Hematopoietic multipotent progenitor cell treated with erythropoietin and hydrocortisone succinate and interleukin-3 and kit ligand, for 6 days (in vitro differentiated cells): ENCODE measurements around the gene FMO1.
"Not testable (repeated sequence)": the region's sequence is repeated elsewhere in the genome, so short reads cannot be mapped to it uniquely, and the experiment has no call there.

Experiments used
- DNase-seq: peaks from one replicate; pipeline ENCODE4 v3.0.0-alpha.2; 2015

The FMO1 gene, protein sequence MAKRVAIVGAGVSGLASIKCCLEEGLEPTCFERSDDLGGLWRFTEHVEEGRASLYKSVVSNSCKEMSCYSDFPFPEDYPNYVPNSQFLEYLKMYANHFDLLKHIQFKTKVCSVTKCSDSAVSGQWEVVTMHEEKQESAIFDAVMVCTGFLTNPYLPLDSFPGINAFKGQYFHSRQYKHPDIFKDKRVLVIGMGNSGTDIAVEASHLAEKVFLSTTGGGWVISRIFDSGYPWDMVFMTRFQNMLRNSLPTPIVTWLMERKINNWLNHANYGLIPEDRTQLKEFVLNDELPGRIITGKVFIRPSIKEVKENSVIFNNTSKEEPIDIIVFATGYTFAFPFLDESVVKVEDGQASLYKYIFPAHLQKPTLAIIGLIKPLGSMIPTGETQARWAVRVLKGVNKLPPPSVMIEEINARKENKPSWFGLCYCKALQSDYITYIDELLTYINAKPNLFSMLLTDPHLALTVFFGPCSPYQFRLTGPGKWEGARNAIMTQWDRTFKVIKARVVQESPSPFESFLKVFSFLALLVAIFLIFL

DNA sequence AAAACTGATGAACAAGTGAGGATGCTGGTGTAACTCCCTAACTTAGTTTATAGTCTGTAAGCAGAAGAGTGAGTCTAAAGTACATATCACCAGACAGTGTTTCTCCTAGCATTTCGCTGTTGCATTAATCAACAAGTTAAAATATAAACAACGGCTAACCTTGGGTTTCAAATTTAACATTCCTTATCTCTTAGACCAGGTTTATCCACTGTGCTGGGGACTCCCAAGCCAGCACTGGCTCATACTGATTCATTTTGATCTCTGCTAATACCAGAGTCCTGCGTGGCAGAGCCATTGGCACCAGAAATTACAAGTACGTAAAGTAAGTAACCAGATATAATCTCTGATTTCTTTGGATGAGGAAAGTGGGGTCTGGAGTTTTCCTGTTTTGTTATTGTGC, at the start of gene FMO1:
Gene FMO1, plus strand, starts transcription at position 193 of the 400 bp plus-strand sequence. CDS start 9,594 bp downstream, outside the sequence.
- no peak for DNase-seq

DNA sequence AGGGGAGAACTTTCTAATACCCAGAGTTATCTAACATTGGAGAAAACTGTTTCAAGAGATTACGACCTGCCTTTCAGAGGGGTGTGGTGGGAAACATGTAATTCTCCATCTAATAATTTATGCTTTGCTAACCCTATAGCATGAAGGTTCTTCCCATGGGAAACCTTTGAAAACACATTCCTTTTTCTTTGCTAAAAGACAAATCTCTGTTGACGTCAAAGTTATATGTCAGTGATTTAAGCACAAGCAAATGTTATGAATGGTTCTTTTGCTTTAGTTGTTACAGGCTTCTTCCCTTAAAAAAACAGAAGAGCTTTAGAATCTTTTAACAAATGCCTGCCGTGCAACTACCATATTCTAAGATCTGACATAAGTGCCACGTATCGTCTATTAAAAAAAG, 44.0 kb upstream of the FMO1 start:
- DNase-seq: no peak

DNA sequence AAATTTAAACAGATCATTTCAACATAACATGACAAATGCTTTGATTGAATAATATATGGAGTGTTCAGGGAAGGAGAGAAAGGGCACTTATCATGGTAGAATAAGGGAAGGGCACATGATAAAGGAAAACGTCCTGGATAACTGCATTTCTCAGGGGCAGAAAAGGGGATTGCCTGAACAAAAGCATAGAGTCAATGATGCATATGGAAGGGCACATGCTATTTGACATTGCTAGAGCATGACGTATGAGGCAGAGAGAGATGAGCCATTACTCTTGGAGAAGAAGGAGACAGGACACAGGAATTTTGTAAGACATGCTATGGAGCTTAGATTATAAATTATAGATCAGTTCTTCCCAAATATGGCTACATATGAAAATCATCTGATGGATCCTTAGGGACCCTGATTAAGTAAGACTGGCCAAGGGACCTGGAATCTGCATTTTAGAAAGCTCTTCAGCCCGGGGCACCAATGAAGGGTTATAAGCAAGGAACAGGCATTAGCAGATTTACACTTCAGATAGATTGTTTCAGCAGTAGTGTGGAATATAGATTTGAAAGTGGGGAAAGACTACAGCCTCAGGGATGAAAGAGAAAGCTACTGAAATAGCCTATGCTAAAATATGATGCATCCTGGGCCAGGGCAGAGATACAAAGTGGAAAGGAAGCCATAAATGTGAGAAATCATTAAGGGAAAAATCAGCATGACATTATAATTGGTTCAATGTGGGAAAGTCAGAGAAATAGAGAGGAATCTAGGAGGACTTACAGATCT, 41.9 kb upstream of the FMO1 start:
- no peak for DNase-seq

DNA sequence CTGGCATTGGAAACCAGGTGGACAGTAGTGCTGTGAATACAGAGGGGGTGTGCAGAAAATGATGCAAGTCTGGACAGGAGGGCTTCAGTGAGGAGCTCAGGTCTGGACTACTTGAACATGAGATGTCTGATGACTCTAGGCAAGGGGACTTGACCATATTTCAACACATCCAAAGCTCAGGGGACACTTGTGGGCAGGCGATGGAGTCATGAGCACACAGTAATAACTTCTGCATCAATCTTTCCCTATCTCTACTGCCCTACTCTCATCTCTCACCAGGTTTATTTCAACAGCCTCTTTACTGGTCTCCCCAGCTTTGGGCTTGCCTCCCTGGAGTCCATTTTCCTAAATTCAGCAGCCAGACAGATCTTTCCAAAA, 41.3 kb upstream of the FMO1 start:
- DNase-seq: no peak

DNA sequence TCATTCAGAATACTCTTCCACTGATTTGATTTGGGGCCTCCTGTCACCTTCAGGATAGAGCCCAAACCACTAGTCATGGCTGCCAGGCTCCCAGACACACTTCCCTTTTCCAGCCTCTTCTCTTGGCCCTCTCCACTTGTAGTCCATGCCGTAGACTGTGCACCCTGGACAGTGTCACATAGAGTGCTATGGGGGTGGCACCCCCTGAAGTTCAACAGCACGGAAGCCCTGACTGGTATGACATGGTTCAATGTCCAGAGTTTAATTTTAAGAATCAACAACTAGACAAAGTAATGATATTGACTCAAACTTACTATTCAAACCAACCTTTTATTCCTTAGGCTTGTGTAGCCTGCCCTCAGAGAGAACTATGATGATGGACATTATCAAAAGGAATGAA, 40.9 kb upstream of the FMO1 start:
- DNase-seq: no peak

DNA sequence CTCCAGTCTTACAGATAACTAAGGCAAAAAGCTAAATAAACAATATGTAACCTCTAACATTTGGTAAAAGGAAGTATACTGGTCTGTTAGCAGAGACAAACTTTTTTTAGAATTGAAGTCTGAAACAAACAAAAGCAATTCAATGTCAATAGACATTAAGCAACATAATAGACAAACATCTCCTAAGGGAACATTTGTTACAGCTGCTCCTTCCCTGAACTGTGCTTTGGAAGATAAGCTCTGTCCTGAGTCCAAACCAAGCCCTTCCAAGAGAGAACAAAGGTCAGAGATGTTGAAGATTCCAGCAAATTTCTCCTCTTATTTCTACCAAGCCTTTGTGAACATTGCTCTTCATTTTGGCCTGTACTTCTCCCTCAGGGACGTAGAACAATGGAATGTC, 37.9 kb upstream of the FMO1 start:
- DNase-seq: no peak

DNA sequence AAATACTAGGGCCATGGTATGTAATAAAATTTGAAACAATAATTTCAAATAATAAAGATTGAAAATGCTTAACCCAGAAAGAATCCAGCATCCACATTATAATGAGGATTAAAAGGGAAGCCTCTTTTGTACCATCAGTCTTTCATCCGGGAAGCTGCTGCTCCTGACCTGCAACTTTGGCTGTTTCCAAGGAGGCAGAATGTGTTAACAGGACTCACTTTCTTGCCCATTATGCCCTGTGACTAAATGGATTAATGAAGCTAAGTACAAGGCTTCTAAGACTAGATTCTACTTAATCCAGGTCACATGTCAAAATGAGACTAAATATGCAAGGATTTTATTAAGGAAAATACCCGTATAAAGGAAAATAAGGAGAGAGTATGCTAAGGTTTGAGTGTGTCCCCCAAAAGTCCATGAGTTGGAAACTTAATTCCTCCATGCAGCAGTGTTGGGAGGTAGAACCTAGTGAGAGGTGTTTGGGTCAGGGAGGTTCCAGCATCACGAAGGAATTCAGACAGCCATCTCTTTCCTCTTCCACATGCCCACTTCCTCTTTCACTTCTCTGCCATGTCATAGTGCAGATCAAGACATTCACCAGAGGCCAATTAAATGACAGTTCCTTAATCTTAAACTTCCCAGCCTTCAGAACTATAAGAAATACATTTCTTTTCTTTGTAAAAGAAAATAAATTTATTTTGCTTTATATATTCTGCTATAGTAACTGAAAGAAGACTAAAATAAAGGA, 35.5 kb upstream of the FMO1 start:
- DNase-seq: peak; percentile 11

DNA sequence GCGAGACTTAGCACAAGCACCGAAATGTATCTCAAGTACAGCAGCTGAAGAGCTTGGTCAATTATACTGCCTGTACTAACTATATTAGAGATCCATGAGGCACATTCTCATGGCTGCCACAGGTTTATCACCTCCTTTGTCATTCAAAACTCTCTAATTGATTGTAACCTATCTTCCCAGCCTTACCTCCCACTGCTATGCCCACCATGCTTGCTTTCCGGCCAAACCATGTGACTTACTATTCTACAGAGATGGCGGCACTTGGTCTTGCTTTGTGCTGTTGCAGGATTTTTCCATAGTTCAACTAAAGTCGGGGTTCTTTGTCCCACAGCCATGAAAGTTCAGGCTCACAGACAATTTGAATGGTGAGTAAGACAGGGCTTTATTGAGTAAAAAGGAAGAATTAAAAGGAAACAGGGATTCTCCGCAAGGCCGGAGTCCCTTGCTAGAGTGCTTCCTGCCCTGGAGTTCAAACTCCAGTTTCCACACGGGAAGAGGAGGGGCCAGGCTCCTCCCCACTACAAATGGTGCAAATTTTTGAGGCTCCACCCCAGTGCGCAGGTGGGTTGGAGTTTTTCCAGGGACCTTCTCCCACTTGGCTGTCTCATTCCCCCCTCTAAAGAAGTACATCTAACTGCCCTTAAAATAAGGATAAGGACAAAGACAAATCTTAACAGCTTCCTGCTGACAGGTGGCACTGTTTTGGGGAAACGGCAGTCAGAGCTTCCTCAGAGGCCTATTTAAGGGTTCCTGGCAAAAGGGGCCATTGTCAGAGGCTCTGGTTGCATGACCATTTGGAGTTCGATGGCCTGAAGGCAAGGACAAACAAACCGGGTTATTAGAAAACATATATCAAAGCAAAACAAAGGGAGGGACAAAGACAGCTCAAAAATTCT, 34.5 kb upstream of the FMO1 start:
- no peak for DNase-seq

DNA sequence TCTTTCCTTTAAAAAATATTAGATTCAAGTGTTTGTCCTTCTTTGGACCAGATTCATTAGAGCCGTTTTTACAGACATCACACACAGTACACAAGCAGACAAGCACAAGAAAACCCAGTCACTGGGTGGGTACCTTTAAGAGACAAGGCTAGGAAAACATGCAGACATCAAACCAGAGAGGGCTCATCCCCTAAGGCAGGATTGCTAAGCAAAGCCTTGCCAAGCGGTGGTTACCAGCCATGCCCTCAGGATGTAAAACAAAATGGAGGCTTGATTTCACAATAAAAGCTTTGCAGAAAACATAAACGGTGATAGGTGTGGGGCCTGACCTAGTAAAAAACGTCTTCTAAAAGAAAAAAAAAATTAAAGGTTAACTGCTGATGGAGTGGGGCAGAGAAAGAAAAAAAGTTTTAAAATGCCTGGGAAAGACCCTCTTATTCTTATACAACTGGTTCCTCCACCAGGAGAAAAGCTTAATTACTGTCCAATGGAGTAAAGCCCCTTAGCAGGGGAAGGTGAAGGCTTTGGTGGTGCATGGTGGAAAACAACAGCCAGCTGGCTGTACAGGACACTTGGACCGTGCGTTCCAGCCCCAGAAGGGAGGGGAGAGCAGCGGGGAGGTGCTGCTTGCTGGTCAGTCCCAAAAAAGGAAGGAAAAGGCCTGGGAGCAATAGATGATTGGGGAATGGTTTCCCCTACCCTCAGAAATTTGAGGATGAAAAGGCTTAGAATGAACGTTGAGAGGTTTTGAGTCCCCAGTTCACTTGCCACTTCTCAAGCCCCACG, 30.4 kb upstream of the FMO1 start:
- DNase-seq: no peak

DNA sequence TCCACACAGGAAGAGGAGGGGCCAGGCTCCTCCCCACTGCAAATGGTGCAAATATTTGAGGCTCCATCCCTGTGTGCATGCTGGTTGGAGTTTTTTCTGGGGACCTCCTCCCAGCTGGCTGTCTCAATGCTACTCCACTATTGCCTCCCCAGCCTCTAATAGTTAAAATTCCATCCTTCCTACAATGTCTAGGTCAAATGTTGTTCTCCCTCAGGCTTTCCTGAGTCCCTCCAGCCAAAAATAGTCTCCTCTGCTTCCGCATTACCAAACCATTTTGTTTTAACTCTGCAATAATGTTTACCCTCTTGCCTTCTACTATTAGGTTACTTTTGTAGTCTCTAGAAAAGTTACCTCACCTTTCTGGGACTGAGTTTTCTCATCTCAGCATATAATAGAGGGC, 29.6 kb upstream of the FMO1 start:
- no peak for DNase-seq

DNA sequence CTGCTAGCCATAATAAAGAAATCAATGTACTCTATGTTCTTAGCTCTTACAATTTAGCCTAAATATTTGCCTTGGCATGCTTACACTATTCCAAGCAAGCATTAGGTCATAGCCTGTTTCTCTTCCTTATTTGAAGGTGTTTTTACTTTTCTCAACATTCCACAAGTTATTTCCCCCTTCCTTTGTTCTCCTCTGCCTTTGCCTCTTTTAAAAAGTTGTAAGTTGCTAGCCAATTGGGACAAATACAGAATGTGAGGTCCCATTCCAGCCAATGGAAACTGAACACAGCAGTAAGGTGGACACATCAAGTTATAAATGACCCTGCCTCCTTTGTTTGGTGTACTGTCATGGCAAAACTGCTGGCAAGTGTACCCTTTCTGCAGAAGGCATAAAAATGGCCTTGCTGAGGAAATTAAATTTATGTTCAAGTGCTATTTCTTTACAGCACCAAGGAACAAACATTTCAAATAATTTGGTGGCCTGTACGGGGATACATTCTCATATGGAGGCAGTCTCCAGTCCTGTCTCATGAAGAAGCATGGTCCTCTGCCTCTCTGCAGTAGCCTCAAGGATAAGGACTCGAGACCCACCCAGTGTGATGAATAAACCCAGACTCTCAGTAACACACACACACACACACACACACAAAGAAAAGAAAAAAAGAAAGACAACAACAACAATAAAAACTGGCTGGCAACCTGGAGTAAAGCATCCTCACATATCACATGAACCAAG, 28.8 kb upstream of the FMO1 start:
- DNase-seq: no peak

DNA sequence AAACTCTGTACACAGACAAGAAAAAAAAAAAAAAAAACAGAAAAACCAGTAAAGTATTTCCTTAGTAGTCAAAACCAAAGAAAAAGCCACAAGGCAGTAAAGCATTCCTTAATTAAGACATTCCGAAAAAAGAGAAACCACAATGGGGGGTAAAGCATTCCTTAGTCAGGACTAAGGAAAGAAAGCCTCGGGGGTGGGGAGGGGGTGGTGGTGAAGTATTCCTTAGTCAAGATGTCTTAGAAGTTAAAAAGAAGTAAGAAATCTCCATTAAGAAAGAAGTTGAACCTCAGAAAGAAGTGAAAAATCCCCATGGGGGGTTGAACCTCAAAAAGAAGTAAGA, 28.2 kb upstream of the FMO1 start:
- DNase-seq: no peak

DNA sequence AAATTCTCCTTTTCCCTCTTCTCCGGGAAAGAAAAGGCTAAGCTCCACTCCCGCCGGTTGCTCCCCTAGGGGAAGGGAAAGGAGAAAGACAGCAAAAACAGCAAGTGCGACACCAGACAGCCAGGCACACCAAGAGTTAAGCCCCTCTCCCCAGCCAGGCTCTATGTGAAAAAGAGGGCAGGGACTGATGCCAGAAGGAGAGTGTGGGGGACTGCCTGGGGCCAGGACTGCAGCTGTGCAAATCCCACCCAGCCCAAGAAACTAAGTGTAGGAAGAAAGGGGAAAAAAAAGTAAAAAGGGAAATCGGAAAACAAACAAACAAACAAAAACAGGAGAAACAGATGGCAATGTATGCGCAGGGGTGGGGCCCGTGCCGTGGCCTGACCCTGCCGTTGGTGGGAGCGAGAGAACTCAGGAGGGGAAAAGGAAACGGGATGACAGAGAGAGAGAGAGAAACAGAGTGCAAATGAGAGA, 27.7 kb upstream of the FMO1 start:
- no peak for DNase-seq

DNA sequence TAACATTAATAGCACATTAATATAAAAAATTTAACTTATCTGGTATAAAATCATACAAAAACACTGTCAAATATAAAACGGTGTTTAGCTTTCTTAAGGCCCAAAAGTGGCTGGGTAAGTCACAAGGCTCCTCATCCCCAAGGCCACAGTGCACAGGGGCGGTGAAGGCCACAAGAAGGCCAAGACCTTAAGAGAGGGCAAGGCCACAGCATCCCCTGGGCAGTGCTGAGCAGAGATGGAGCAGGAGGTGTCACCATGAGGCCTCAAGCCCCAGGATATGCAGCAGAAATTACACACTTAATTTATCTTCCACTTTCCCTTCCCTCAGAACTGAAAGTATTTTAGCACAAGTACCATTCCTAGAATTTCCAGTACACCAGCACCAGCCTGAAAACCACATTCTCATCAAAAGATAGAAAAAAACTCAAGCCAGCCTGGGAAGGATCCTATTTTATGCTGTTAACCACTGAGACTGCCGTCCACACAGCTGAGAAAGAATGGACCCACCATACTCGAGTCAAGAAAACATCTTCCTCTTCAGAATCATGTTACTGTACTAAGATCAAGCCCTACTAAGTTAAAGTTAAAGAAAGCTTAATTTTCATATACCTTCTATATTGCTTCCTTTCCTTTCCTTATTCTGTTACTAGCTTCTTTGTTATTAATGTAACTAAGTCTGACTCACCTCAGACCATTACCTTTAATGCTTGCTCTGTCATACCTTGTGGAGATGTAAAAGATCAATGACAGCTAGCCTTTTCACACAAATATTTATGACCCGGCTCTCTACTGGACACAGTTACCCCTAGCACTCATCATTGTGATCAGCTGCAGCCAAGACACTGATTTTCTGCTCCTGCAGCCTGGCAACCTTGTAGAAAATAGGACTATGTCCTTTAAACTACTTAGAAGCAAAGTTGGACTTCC, 26.4 kb upstream of the FMO1 start:
- no peak for DNase-seq

DNA sequence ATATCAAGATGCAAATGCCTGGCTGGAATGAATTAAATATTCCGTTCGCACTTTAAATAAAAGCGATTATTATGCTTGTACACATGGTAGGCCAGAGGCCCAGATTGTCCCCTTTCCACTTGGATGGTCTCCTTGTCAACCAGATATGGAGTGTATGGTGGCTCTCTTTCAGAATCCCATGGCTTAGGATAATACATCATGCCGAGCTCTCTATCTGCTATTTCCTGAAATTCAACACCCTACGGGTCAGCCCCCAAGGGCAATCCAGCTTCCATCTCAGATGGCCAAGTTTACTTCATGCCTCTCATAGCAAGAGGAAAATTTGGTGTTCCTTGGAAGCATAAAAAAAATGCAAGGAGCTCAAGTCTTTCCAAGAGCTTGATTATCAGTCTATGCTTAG, 25.4 kb upstream of the FMO1 start:
- DNase-seq: no peak

DNA sequence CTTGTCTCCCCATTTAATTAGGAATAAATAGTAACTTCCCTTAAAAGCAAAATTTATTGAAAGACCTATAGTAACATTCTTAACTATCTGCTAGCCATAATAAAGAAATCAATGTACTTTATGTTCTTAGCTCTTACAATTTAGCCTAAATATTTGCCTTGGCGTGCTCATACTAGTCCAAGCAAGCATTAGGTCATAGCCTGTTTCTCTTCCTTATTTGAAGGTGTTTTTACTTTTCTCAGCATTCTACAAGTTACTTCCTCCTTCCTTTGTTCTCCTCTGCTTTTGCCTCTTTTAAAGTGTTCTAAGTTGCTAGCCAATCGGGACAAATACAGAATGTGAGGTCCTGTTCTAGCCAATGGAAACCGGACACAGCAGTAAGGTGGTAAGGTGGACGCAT, 24.0 kb upstream of the FMO1 start:
- not testable (repeated sequence) for DNase-seq

DNA sequence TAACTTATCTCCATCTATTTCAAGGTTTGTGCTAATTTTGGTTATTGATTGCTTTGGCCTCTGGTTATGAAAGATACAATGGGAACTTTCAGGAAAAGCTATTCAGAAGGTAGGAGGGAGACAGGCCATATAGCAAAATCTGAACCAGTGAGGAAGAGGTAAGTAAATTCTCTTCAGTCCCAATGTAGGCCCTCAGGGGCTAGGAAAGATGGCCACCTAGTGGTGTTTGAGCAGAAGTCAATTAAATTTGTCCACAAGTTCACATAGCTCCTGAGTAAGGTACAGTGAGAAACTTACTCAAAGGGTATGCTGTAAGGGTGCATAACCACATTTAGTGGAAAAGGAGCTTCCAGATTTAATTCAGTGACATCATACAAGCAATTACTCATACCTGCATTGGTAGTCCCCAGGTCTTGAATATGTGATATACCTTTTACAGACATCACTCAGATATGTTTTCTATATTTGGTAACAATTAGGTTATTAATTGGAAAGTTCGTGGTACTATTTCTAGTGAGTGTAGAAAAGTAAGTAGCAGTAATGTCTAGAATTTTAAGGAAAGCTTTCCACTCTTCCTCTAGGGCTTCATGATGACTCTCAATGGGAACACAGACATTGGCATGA, 21.4 kb upstream of the FMO1 start:
- peak; percentile 73 for DNase-seq

DNA sequence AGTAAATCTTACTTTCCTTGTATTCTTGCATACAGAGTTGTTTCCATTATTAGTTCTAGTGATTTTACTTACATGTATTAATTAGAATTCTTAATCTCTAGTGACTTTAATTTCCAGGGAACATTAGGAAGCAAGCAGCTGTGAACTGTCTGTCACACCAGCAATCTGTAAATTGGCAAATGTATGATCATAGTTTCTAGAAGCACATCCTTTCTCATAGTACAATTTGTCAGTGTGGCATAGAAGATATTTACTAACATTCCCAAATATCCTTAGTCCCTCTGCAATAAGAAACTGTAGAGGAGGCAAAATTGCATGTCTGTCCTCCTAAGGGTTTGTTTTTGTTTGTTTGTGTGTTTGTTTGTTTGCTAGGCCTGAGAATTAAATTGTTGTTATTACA, 17.0 kb upstream of the FMO1 start:
- DNase-seq: no peak

DNA sequence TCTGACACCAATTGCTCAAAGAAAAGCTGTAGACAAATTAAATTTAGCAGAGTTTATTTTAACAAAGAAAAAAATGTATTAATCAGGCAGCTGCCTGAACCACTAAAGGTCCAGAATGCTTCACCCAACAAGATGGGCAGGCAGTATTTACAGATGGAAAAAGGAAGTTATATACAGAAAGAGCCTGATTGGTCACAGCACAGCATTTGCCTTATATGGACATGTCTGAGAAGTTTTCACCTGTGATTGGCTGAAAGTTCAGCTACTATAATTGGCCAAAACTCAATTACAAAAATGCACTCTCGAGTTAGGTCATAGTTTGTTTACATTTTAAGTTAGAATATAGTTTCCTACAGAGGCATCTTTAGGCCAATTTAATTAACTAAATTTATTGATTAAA, 15.1 kb upstream of the FMO1 start:
- no peak for DNase-seq
